Measurements from ENCODE around the gene RBM3.

The RBM3 gene

DNA sequence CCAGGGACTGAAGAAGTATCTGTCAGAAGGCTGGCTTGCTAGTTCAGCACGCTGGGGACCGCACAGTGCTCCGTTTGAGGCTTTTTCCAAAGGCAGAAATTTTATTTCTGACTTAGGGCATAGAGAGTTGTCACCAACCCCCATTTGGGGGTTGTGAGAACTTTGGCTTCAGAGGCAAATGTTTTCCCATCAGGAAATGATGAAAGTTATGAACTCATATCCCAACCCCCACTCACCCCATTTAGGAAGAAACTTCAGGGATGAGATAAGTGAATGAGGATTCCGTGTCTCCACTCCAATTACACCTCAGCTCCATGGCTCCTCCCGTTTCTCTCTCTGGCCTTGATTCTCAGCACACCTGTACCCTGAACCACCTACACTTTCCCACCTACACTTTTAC, 18.7 kb downstream of the RBM3 start:
- H3K36me3 ChIP-seq, result no peaks in the 10 kb centered on the region
- peaks cover 8% of the 10 kb centered on the region for H3K27me3 ChIP-seq (ENCODE audit: insufficient read depth, low read depth, severe bottlenecking)
- DNase-seq, result no peak
- no peaks in the 10 kb centered on the region for H3K9me3 ChIP-seq (ENCODE audit: severe bottlenecking)
- H3K27ac ChIP-seq, result no peak overlapping the region
- H3K4me3 ChIP-seq (ENCODE audit: low read depth, low read length), result no peak overlapping the region
- TF ChIP-seq, protein P1, sequence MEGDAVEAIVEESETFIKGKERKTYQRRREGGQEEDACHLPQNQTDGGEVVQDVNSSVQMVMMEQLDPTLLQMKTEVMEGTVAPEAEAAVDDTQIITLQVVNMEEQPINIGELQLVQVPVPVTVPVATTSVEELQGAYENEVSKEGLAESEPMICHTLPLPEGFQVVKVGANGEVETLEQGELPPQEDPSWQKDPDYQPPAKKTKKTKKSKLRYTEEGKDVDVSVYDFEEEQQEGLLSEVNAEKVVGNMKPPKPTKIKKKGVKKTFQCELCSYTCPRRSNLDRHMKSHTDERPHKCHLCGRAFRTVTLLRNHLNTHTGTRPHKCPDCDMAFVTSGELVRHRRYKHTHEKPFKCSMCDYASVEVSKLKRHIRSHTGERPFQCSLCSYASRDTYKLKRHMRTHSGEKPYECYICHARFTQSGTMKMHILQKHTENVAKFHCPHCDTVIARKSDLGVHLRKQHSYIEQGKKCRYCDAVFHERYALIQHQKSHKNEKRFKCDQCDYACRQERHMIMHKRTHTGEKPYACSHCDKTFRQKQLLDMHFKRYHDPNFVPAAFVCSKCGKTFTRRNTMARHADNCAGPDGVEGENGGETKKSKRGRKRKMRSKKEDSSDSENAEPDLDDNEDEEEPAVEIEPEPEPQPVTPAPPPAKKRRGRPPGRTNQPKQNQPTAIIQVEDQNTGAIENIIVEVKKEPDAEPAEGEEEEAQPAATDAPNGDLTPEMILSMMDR (IDR thresholded peaks at IDR 0.05; ENCODE audit: low read depth, low read length), result no peak

DNA sequence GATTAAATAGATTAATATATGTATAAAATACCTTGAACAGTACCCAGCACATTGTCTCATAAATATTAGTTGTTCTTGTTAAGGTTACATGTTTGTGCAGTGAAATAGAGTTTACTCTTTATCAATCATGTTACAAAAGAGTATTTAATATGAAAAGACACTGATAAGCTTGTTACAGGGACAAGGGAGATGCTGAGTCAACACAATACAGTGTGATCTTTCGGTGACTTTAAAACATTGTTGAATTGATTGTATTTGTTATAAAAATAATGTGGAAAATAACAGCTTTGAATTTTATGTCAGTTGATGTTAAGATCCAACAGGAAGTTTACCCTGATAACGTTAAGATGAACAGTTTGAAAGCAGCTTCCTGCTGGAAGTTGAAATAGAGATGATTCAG, 21.6 kb downstream of the RBM3 start:
- Histone ChIP-seq H3K36me3 (peaks cover 10% of the 10 kb centered on the region), H3K27ac (no peak overlapping the region), H3K27me3 (ENCODE audit: insufficient read depth, low read depth, severe bottlenecking) (peaks cover 7% of the 10 kb centered on the region), H3K9me3 (ENCODE audit: severe bottlenecking) (no peaks in the 10 kb centered on the region), H3K4me3 (ENCODE audit: low read depth, low read length) (no peak overlapping the region)
- TF ChIP-seq, protein P1 (IDR thresholded peaks at IDR 0.05; ENCODE audit: low read depth, low read length), result no peak
- no peak for DNase-seq

DNA sequence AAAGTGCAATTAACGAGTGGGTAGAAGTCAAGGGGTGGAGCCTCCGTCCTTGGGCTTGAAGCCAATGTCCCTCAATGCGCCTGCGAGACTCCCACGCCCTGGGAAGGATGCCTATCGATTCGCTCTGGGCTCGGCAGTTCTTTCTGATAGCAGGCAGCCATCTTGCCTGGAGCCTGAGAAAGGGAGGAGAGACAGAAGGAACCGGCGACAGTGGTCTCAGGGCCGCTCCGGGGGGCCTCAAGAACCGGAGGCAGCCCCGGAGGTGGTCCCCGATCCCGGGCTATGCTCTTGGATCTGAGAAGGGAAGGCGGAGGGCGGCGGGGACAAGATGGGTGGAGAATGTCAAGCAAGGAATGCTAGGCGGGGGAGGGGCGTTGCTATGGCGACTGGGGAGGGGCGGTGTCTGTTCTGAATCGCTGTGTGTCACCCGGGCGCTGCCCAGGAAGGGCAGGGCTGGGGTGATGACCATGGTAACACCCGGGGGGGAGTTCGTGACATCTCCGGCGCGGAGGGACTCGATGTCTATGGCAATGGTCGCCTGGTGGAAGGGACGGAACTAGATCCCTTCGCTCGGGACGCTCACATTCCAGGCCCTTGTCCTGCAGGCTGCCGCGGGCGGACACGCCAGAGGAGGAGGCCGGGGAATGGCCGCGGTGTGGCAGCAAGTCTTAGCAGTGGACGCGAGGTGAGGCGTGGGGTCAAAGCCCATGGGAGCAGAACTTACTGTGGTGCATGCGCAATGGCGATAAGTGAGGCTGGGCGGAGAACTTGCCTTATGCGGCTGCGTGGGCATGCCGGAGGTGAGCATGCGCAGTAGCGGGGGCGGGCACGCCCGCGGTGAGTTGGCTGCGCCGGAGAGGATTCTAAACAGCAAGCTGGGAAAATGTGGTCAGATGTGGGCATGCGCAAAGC, 23.3 kb downstream of the RBM3 start, which contains the start of gene WDR13:
TSS of gene WDR13 (plus strand) at position 140 of the 912 bp plus-strand sequence. CDS start at position 645, 505 bp downstream.
- Histone ChIP-seq H3K27ac (peak within 1 kb of the TSS; percentile 94), H3K27me3 (ENCODE audit: insufficient read depth, low read depth, severe bottlenecking) (peaks cover 6% of the 10 kb centered on the region), H3K36me3 (peaks cover 10% of the 10 kb centered on the region), H3K4me3 (ENCODE audit: low read depth, low read length) (peak within 1 kb of the TSS; percentile 58), H3K9me3 (ENCODE audit: severe bottlenecking) (no peaks in the 10 kb centered on the region)
- DNase-seq, result peak; percentile 91
- TF ChIP-seq, protein P1 (IDR thresholded peaks at IDR 0.05; ENCODE audit: low read depth, low read length), result no peak

DNA sequence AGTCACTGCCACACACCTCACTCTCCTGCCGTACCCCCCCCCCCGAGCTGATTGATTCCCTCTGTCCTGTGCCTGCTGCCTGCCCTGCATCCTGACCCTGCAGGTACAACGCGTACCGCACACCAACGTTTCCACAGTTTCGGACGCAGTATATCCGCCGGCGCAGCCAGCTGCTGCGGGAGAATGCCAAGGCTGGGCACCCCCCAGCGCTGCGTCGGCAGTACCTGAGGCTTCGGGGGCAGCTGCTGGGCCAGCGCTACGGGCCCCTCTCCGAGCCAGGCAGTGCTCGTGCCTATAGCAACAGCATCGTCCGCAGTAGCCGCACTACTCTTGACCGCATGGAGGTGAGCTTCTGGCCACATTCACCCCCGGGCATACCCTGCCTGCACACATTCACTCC, 24.3 kb downstream of the RBM3 start:
- H3K27me3 ChIP-seq (ENCODE audit: insufficient read depth, low read depth, severe bottlenecking), result peaks cover 5% of the 10 kb centered on the region
- no peak for DNase-seq
- TF ChIP-seq, protein P1 (IDR thresholded peaks at IDR 0.05; ENCODE audit: low read depth, low read length), result no peak
- H3K9me3 ChIP-seq (ENCODE audit: severe bottlenecking), result no peaks in the 10 kb centered on the region
- peaks cover 10% of the 10 kb centered on the region for H3K36me3 ChIP-seq
- H3K27ac ChIP-seq, result no peak overlapping the region
- no peak overlapping the region for H3K4me3 ChIP-seq (ENCODE audit: low read depth, low read length)

DNA sequence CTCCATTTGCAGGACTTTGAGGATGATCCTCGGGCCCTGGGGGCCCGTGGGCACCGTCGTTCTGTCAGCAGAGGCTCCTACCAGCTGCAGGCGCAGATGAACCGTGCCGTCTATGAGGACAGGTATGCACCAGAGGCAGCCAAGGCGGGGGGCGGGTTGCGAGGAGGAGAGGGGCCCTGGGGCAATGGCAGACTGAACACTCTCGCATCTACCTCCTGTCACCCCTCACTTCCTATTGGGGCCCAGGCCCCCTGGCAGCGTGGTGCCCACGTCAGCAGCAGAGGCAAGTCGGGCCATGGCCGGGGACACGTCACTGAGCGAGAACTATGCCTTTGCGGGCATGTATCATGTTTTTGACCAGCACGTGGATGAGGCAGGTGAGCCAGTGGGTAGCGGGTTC, 25.1 kb downstream of the RBM3 start:
- Histone ChIP-seq H3K27me3 (ENCODE audit: insufficient read depth, low read depth, severe bottlenecking) (peaks cover 5% of the 10 kb centered on the region), H3K4me3 (ENCODE audit: low read depth, low read length) (no peak overlapping the region), H3K36me3 (peaks cover 10% of the 10 kb centered on the region), H3K9me3 (ENCODE audit: severe bottlenecking) (no peaks in the 10 kb centered on the region), H3K27ac (no peak overlapping the region)
- no peak for DNase-seq
- TF ChIP-seq, protein P1 (IDR thresholded peaks at IDR 0.05; ENCODE audit: low read depth, low read length), result no peak

Data from WERI-Rb-1 (cell line).